HG03469 (cell line): ENCODE results near the gene TCF7L2.

Source experiments
- ATAC-seq: cut with Tn5 transposase; IDR thresholded peaks from one replicate; pipeline ENCODE4 v1.9.1; 2021; ENCODE audit warnings: mild to moderate bottlenecking, moderate library complexity, moderate number of reproducible peaks; ENCODE audit not compliant: unreplicated experiment

Gene TCF7L2

DNA sequence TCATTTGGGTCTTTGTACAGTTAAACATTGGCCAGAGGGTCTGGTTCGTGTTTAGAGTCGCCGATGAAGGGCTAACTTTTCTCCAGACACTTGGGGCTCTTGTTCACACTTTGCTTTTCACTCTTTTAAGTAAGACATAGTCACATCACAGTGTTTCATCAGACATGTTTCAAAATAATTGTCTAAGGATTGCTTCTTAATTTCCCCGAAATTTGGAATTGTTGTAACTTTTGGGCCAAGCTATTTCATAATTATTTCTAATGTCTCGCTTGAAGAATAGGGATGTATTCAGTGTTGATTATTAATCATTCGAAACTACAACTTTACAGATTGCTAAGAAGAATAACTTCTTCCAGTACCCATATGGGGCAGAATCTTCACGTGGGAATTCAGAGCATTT lies 92.8 kb downstream of the TCF7L2 start:
- ATAC-seq = no peak

DNA sequence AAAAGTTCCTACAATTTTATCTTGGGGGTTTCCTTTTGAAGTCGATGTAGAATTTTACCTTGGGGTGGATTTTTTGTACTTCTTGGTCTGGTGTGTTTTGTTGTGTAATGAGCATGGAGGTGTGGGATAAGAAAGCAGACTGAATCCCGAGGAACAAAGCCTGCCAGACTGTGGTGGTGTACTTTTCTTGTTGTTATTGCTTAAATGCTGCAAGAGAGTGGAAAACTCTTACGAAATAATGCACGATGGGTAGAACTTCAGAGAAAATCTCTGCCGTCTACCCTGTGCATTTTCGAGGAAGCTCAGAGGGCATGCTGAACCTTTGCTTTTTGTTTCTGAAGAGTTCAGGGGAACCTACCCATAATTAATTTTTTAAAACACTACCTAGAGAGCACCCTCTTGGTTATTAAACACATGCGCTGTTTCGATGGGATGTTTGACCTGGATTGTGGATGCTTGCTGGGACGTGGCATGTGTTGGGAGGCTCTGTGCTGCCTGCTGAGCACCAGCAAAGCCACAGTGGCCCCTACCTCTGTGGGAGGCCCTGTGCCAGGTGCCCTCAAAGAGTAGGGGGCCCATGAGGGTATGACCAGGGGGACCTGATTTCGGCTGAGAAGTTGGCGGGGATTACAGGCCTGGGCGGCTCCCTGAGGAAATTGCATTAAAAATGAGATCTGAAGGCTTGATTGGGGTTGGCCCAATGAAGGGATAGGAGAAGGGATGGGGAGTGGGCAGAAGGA lies 94.1 kb downstream of the TCF7L2 start:
- no peak for ATAC-seq

DNA sequence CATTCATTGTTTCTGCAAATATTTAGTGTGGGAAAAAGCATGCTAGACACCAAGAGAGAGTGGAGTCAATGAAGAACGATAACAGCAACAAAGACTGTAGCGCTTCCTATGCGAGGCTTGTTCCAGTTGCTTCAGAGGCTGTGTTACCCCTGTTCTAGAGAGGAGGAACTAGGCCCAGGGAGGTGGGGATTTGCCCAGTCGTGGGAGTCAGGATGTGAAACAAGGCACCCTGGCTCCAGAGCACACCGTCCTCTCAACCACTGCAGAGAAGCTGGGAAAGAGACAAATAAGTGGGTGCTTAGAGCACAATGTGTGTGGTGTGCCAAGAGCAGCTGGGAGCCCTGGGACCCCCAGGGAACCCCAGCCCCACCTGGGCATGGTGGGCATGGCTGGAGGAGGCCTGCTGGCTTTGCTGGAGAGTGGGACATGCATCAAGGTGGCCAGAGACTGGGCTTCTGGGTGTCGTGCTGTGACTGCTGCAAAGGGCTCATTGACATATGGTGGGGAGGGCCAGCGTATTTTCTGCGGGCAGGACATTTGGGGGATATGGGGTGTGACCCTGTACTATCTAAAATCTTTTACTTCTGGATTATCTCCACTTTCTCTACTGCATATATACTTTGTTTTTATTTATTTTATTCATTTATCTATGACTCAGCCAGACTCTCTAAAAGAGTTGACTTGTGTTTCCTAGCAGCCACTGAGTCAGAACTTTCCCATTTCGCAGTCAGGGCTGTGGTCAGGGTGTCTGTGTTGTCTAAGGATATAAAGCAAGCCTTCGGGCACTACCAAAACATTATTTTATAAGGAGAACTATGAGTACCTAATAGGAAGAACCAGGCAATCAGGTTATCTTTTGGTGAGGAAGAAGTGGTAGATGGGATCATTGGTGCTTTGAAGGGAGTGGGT lies 95.4 kb downstream of the TCF7L2 start:
- no peak for ATAC-seq

GRCh38 chr10:113047151-113047550 lies 97.1 kb downstream of the TCF7L2 start:
- no peak for ATAC-seq

DNA sequence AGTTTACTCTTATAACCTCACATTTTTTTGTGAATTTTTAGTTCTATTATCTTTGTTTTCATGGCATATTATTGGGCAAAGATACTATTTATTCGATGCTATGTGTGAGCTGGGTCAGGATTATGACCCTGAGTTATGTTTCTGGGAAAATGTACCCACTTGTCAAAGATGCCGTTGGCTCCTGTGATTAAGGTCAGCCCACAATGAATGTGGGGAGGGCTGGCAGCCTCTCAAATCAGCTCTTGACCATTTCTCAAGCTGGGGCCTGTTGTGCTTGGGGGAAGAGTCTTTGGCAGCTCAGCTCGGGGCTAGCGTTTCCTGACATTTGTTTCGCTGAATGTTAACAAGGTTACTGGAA lies 97.5 kb downstream of the TCF7L2 start:
- ATAC-seq = no peak

- no peak for ATAC-seq
These were observed 98.1 kb downstream of the TCF7L2 start for GRCh38 chr10:113047963-113048781.

GRCh38 chr10:113049881-113050280 lies 99.8 kb downstream of the TCF7L2 start:
- no peak for ATAC-seq

GRCh38 chr10:113052076-113052830 lies 102.2 kb downstream of the TCF7L2 start:
- no peak for ATAC-seq

- no peak for ATAC-seq
These were observed 103.0 kb downstream of the TCF7L2 start for GRCh38 chr10:113053091-113053490.

DNA sequence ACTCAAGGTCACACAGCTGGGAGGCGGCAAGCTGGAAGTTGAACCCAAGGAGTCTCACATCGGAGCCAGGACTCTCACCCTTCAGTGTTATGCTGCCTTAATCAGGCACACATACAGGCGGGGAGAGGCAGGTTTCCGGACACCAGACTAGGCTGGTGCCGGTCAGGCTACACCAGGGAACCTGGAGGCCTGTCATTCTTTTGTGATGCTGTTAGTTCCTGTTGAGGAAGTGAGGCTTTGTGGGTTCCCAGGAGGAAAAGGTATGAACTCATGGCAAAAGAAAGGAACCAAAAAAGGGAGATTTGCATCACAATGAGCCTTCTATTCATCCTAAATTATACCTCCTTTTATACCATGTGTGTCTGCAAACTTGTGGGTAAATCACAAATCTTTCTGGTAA lies 103.8 kb downstream of the TCF7L2 start:
- ATAC-seq = no peak

GRCh38 chr10:113055458-113055857 lies 105.4 kb downstream of the TCF7L2 start:
- no peak for ATAC-seq

DNA sequence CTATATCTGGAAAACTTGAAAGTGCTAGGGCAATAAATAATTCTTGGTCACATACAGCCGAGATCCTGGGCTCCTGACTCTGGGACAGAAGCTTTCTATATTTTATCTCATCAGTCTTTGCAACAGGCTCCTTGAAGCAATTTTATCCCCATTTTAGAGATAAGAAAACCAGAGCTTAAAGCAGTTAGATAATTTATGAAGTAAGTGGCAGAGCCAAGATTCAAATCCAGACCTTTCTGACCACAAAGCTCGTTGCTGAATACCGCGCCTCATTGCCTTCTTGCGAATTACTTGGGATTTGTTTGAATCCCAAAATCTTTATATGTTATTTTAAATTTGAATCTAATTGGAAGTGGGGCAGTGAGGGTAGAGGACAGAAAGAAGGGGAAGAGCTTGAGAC lies 106.0 kb downstream of the TCF7L2 start:
- ATAC-seq = no peak

- ATAC-seq = no peak
These were observed 106.5 kb downstream of the TCF7L2 start for GRCh38 chr10:113056441-113057021.

DNA sequence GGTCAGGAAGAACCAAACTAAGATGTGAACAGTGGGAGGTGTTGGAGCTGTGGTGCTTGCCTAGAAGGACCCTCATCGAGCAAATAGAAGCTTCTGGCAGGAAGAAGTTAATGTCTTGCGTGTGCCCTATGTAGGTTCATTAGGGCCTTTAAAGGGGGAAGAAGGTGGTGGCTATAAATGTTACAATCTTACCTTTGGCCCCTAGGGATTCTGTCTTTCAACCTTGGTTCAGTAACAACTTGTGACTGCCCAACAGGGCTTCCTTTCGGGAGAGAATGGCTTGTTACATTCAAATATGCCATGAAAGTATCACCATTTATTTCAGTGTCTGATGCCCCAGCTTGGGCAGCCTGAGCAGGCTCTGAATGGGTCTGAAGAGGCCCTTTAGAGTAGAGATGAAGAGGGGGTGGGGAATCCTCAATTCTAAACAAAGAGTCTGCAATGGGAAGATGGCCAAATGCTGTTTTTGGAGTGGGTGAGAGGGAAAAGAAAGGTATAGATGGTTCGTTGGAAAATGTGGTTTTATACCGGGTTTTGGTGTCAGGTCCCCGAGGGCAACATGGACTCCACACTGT lies 108.0 kb downstream of the TCF7L2 start:
- ATAC-seq = no peak

DNA sequence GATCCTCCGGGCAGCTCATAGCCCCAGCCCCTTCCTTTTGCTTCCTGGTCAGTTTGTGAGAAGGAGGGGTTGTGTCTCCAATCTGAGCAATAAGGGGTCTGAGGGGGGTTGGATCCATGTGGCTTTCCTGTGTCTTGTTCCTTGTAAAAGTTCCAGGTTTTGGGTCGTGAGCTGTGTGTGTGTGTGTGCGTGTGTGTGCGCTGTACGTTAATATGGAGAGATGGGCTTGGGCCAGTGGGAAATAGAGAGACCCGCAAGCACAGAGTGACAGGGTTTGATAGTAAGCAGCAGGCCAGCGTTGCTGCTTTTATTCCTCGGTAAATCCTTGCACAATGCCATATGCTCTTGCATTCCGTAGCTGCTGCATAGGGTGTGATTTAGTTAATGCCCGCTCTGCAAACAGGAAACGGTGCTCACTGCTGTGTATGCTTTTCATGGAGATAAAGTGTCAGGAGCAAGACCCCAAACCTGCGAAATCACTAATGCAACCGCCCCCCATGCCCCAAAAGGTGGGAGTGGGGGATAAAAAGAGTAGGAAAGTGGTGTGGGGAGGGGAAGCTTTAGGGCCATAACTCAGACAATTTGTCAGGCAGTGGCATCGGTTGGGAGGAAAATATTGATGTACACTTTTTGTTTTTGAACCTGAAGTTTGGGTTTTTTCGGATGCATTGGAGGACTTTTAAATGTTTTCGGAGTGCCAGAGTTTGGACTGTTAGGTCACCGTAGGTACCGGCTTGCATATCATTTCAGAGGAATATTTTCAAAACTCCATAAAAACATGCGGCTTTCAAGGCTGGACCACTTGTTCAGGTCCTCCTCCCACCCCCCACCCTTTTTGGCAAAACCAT lies 108.7 kb downstream of the TCF7L2 start:
- no peak for ATAC-seq

GRCh38 chr10:113059371-113059780 lies 109.3 kb downstream of the TCF7L2 start:
- ATAC-seq = no peak

DNA sequence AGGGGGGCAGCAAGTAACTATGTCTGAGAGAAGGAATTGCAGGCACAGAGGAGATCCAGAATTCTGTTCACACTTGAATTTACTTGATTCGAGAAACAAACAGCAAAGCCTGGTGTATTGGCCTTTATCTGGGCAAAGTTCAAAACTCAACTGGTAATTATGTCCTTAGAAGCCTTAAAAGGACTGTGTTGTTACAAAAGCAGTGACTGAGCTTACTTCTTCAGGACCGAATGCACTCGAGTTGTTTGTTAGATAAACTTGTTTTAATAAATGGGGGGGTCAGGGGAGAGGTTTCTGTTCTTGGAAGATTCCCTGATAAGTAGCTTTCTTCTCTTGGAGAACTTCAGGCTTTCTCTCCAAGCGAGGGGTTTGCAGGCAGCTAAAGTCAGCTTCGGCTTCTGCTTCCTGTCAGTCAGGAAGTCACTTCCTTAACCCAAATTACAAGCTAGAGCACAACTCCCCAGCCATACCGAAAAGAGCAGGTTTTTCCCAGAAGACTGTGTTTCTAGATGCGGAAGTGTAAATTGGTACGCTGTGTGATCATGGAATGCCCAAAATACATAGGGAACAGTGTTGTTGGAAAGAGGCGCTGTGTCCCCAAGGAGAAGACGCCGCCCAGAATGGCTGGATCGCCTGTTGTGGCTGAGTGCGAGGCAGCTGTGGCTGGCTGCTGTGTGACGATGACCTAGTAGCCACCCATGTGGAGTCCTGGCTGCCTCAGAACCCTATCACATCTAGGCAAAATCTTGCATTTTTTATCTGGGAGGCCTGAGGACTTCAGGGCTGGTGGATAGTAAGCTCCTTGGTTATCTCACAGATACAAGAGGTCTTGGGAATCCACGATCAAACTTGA lies 110.4 kb downstream of the TCF7L2 start:
- ATAC-seq = no peak

DNA sequence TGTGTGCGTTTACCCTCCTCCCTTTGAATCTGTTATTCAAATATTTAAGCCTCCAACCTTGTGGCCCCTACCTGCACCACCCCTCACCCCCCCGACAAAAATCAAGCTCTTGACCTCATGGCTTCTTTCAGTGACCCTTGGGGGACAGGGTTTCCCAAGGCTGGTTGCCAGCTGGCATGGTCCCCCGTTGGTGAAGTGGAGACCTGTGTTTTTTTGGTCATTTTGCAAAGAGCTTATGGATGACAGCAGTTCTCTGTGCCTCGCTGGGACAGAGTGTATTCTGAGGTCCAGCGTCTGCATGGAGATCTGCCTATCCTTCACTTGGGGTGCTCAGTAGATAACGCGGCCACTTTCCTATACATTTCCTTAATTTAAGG lies 111.0 kb downstream of the TCF7L2 start:
- ATAC-seq = no peak
